KMS-11 (cell line): ENCODE results near the gene TICAM1.
A peak's percentile ranks its signal among the peaks of the same experiment; 100 is the strongest.
"Not testable (repeated sequence)": the region's sequence is repeated elsewhere in the genome, so short reads cannot be mapped to it uniquely, and the experiment has no call there.

Experiments used
- H2AFZ ChIP-seq: fragments of 200-600 bp; sonication (generic); 2 replicates; pipeline ENCODE4 v1.6.1; 2016; ENCODE audit warnings: antibody characterized with exemption, mixed run types, low read depth
- H3K27ac ChIP-seq: fragments of 200-600 bp; sonication (generic); 2 replicates; pipeline ENCODE4 v1.6.1; 2016; ENCODE audit warnings: mild to moderate bottlenecking, mixed run types
- H3K27me3 ChIP-seq: fragments of 200-600 bp; sonication (generic); 2 replicates; pipeline ENCODE4 v1.6.1; 2017; ENCODE audit warnings: mild to moderate bottlenecking, low read depth, mixed run types, moderate library complexity; ENCODE audit not compliant: insufficient read depth
- H3K36me3 ChIP-seq: fragments of 200-600 bp; sonication (generic); 2 replicates; pipeline ENCODE4 v1.6.1; 2017; ENCODE audit warnings: mild to moderate bottlenecking, mixed run types; ENCODE audit not compliant: insufficient read depth
- H3K4me1 ChIP-seq: fragments of 200-600 bp; sonication (generic); 2 replicates; pipeline ENCODE4 v1.6.1; 2016; ENCODE audit warnings: mild to moderate bottlenecking, low read depth, mixed run types; ENCODE audit not compliant: poor library complexity, severe bottlenecking
- H3K4me2 ChIP-seq: fragments of 200-600 bp; sonication (generic); 2 replicates; pipeline ENCODE4 v1.7.0; 2016; ENCODE audit warnings: mild to moderate bottlenecking, mixed run types
- H3K4me3 ChIP-seq: fragments of 200-600 bp; sonication (generic); IDR thresholded peaks from 2 replicates; pipeline ENCODE4 v1.6.1; 2017; ENCODE audit warnings: low read depth, low read length, mixed read lengths; ENCODE audit not compliant: insufficient read depth
- H3K79me2 ChIP-seq: fragments of 200-600 bp; sonication (generic); 2 replicates; pipeline ENCODE4 v1.6.1; 2016; ENCODE audit warnings: low read depth, mixed run types; ENCODE audit not compliant: insufficient read depth
- H3K9ac ChIP-seq: fragments of 200-600 bp; sonication (generic); 2 replicates; pipeline ENCODE4 v1.6.1; 2016; ENCODE audit warnings: mild to moderate bottlenecking, mixed run types
- H4K20me1 ChIP-seq: fragments of 200-600 bp; sonication (generic); 2 replicates; pipeline ENCODE4 v1.6.1; 2016; ENCODE audit warnings: mild to moderate bottlenecking, mixed run types; ENCODE audit not compliant: insufficient read depth
- TF ChIP-seq, protein P1 (sequence below): fragments of 200-600 bp; sonication (generic); conservative IDR thresholded peaks from 2 replicates; pipeline ENCODE4 v1.6.1; 2017; ENCODE audit warnings: low read depth, mild to moderate bottlenecking, antibody characterized with exemption, low read length, moderate library complexity, mixed read lengths

The TICAM1 gene

DNA sequence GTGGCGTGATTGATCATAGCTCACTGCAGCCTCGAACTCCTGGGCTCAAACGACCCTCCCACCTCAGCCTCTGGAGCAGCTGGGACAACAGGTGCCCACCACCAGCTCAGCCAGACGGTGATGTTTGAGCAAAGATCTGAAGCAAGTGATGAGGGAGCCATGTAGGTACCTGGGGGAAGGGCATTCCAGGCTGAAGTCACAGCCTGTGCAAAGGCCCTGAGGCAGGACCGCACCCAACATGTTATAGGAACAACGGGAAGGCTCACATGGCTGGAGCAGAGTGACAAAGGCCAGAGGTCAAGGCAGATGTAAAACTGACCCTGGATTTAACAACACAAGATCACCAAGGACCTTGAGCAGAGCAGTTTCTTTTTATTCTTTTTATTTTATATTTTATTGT, 25.1 kb downstream of the TICAM1 start:
- H3K4me1 ChIP-seq, result peaks cover 3% of the 10 kb centered on the region
- no peak overlapping the region for H3K4me3 ChIP-seq
- H3K36me3 ChIP-seq, result no peaks in the 10 kb centered on the region
- no peaks in the 10 kb centered on the region for H4K20me1 ChIP-seq
- H3K4me2 ChIP-seq, result no peak overlapping the region
- no peak overlapping the region for H2AFZ ChIP-seq
- no peak overlapping the region for H3K27ac ChIP-seq
- H3K27me3 ChIP-seq, result no peaks in the 10 kb centered on the region
- H3K79me2 ChIP-seq, result no peaks in the 10 kb centered on the region
- H3K9ac ChIP-seq, result no peak overlapping the region
- TF ChIP-seq, protein P1, sequence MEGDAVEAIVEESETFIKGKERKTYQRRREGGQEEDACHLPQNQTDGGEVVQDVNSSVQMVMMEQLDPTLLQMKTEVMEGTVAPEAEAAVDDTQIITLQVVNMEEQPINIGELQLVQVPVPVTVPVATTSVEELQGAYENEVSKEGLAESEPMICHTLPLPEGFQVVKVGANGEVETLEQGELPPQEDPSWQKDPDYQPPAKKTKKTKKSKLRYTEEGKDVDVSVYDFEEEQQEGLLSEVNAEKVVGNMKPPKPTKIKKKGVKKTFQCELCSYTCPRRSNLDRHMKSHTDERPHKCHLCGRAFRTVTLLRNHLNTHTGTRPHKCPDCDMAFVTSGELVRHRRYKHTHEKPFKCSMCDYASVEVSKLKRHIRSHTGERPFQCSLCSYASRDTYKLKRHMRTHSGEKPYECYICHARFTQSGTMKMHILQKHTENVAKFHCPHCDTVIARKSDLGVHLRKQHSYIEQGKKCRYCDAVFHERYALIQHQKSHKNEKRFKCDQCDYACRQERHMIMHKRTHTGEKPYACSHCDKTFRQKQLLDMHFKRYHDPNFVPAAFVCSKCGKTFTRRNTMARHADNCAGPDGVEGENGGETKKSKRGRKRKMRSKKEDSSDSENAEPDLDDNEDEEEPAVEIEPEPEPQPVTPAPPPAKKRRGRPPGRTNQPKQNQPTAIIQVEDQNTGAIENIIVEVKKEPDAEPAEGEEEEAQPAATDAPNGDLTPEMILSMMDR, result no peak

DNA sequence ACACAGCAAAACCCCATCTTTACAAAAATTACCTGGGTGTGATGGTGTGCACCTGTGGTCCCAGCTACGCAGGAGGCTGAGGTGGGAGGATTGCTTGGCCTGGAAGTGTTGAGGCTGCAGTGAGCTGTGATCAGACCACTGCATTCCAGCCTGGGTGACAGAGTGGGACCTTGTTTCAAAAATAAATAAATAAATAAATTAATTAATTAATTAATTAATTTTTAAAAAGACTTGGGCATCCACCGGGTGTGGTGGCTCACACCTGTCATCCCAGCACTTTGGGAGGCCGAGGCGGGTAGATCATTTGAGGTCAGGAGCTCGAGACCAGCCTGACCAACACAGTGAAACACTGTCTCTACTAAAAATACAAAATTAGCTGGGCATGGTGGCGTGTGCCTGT, 26.4 kb downstream of the TICAM1 start:
- not testable (repeated sequence) for H3K9ac ChIP-seq, H3K4me2 ChIP-seq, H3K36me3 ChIP-seq, H3K27ac ChIP-seq, H3K27me3 ChIP-seq, H2AFZ ChIP-seq, H3K4me1 ChIP-seq, H4K20me1 ChIP-seq, H3K4me3 ChIP-seq, H3K79me2 ChIP-seq

DNA sequence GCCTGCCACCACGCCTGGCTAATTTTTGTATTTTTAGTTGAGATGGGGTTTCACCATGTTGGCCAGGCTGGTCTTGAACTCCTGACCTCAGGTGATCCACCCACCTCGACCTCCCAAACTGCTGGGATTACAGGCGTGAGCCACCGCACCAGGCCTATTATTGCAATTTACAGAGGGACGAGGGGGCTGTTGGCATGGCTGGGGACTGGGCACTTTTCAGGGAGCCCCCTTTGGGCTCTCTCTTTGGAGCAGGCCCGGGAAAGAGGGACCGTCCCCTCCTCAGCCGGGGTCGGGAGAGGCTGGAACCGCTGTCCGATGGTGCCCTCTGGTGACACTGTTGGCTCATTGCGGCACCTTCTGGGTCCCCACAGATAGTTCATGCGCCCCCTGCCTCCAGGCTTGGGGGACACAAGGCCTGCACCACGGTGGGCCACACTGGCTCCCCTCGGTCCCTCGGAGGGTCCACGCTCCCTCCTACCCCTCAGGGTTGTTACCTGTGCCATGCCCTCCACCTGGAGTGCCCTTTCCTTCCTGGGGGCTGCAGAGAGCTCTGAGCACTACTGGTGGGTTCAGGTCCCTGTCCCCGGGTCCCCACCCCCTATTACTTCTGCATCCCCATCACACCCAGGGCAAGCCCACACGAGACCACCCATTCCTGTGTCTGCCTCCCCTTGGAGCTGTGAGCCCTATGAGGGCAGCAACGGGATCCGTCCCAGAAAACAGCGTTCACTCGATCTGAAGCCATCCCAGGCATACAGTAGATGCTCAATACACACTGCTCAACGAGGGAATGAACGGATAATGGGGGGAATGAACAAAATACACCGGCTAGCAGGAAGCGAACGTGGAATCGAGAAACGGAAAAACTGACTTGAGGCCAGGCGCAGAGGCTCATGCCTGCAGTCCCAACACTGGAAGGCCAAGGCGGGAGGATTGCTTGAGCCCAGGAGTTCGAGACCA, 27.5 kb downstream of the TICAM1 start:
- no peak overlapping the region for H3K4me2 ChIP-seq
- H3K4me1 ChIP-seq, result no peaks in the 10 kb centered on the region
- H3K9ac ChIP-seq, result no peak overlapping the region
- no peaks in the 10 kb centered on the region for H3K36me3 ChIP-seq
- H4K20me1 ChIP-seq, result no peaks in the 10 kb centered on the region
- H3K4me3 ChIP-seq, result no peak overlapping the region
- no peak overlapping the region for H2AFZ ChIP-seq
- no peaks in the 10 kb centered on the region for H3K79me2 ChIP-seq
- TF ChIP-seq, protein P1, result peak; percentile 76
- no peaks in the 10 kb centered on the region for H3K27me3 ChIP-seq
- H3K27ac ChIP-seq, result no peak overlapping the region

DNA sequence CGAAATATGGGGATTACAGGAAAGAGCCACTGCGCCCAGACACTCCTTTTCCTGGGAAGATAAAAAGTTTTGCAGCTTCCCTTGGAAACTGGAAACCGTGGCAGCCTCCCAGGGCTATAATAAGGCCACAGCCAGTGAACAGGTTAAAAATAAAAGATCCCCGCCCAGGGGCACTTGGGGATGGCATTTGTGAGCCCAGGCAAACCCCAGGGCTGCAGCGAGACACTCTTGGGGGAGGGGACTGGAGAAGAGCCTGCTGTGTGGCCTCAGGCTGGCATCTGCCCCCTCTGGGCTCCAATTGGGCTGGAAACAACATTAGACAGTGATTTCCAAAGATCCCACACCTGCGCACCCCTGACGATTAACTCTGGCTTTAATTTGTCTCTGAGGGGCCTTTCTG, 28.8 kb downstream of the TICAM1 start:
- Histone ChIP-seq H4K20me1 (no peaks in the 10 kb centered on the region), H3K9ac (no peak overlapping the region), H3K27me3 (no peaks in the 10 kb centered on the region), H3K4me1 (no peaks in the 10 kb centered on the region), H3K36me3 (no peaks in the 10 kb centered on the region), H3K4me2 (no peak overlapping the region), H3K4me3 (no peak overlapping the region), H3K79me2 (no peaks in the 10 kb centered on the region), H3K27ac (no peak overlapping the region), H2AFZ (no peak overlapping the region)
- TF ChIP-seq, protein P1, result no peak

DNA sequence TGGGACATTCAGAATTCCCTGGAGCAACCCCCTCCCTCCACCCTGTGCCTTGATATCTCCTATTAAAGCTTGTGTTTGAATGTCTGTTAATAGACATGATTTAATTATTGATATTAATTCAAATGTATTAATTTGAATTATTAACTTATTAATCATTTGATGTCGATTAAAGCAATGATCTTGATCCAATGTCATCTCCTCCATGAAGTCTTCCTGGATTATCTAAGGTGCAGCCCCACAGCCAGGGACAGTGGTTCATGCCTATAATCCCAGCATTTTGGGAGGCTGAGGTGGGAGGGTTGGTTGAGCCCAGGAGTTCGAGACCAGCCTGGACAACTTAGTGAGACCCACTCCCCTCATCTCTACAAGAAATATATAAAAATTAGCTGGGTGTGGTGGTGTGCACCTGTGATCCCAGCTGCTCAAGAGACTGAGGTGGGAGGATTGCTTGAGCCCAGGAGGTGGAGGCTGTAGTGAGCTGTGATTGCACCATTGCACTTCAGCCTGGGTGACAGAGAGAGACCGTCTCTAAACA, 30.4 kb downstream of the TICAM1 start:
- Histone ChIP-seq H3K4me3 (no peak overlapping the region), H3K79me2 (no peaks in the 10 kb centered on the region), H3K9ac (no peak overlapping the region), H3K4me2 (no peak overlapping the region), H3K27me3 (no peaks in the 10 kb centered on the region), H2AFZ (no peak overlapping the region), H3K4me1 (no peaks in the 10 kb centered on the region), H3K27ac (no peak overlapping the region), H4K20me1 (no peaks in the 10 kb centered on the region), H3K36me3 (no peaks in the 10 kb centered on the region)
- TF ChIP-seq, protein P1, result no peak
